Hindlimb muscle (tissue), 1 donor: Measurements from ENCODE around the gene PTGS2. TPM values are rescaled to one million over a fixed set of nuclear protein-coding genes. Genes with fewer than 3 reads are reported as not detected.

Experiments used
- DNase-seq: peaks from one replicate; pipeline ENCODE4 v3.0.0-alpha.2; 2013
- polyA plus RNA-seq: library from polyadenylated mRNA; unstranded; fragments of 120-200 nt; gene quantifications from one replicate; pipeline ENCODE4 v1.2.1, GENCODE V29; 2013; ENCODE audit not compliant: insufficient read length

Gene PTGS2
- polyA plus RNA-seq: 0.66 TPM

DNA sequence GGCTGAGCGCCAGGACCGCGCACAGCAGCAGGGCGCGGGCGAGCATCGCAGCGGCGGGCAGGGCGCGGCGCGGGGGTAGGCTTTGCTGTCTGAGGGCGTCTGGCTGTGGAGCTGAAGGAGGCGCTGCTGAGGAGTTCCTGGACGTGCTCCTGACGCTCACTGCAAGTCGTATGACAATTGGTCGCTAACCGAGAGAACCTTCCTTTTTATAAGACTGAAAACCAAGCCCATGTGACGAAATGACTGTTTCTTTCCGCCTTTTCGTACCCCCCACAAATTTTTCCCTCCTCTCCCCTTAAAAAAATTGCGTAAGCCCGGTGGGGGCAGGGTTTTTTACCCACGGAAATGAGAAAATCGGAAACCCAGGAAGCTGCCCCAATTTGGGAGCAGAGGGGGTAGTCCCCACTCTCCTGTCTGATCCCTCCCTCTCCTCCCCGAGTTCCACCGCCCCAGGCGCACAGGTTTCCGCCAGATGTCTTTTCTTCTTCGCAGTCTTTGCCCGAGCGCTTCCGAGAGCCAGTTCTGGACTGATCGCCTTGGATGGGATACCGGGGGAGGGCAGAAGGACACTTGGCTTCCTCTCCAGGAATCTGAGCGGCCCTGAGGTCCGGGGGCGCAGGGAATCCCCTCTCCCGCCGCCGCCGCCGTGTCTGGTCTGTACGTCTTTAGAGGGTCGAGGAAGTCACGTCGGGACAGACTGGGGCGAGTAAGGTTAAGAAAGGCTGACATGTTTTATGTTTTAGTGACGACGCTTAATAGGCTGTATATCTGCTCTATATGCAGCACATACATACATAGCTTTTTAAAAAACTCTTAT, at the start of gene PTGS2:
PTGS2 (minus strand) TSS at position 179 of the 817 bp plus-strand sequence; CDS start at position 46, 133 bp downstream.
- DNase-seq: peak; percentile 90

DNA sequence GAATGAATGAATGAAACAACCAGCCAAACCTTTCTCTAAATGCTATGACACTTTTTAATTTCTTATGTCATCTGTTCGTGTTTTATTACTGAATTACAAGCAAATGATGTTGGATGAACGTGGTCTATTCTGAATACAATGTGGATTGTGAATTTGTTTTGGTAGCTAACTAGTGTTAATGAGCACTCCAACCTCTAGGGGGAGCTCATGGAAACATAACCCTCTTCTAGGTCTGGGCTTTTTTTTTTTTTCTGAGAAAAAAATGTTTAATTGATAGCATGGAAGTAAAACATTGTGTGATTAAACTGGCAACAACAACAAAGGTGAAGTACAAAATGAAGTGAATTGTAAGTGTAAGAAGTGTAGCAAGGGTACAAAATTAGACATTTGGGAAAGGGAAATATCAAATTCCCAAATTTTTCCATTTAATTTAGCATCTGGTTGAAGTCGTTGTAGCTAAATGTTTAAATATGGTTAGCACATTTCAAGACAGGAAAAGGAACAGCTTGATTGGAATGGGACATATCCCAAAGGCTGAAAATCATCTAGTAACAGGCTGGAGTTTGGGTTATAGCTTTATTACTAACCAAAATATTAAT, 42.6 kb upstream of the PTGS2 start:
- no peak for DNase-seq

GRCh38 chr1:186717286-186717685, 37.1 kb upstream of the PTGS2 start:
- DNase-seq: no peak

- no peak for DNase-seq
These were observed 35.9 kb upstream of the PTGS2 start for GRCh38 chr1:186715887-186716809.

- no peak for DNase-seq
These were observed 30.5 kb upstream of the PTGS2 start for GRCh38 chr1:186710696-186711095.

GRCh38 chr1:186708694-186709097, 28.5 kb upstream of the PTGS2 start:
- no peak for DNase-seq

GRCh38 chr1:186703209-186703766, 23.1 kb upstream of the PTGS2 start:
- DNase-seq: no peak

- no peak for DNase-seq
These were observed 20.5 kb upstream of the PTGS2 start for GRCh38 chr1:186700722-186701121.

- DNase-seq: no peak
These were observed 19.3 kb upstream of the PTGS2 start for GRCh38 chr1:186699519-186699918.

GRCh38 chr1:186689907-186690306, 9.7 kb upstream of the PTGS2 start:
- DNase-seq: no peak

DNA sequence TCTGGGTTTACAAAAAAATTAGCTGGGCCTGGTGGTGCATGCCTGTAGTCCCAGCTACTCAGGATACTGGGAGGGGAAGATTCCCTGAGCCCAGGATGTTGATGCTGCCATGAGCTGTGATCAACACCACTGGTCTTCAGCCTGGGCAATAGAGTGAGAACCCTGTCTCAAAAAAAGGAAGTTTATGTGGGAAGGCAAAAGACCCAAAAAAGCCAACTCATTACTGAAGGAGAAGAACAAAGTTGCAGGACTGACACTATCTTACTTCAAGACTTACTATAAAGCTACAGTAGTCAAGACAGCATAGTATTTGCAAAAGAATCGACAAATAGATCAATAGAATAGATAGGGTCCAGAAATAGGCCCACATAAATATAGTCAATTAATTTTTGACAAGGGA, 9.2 kb upstream of the PTGS2 start:
- no peak for DNase-seq

- no peak for DNase-seq
These were observed 3.6 kb upstream of the PTGS2 start for GRCh38 chr1:186683652-186684410.

- DNase-seq: peak; percentile 36
These were observed 2.5 kb upstream of the PTGS2 start for GRCh38 chr1:186682736-186683135.

DNA sequence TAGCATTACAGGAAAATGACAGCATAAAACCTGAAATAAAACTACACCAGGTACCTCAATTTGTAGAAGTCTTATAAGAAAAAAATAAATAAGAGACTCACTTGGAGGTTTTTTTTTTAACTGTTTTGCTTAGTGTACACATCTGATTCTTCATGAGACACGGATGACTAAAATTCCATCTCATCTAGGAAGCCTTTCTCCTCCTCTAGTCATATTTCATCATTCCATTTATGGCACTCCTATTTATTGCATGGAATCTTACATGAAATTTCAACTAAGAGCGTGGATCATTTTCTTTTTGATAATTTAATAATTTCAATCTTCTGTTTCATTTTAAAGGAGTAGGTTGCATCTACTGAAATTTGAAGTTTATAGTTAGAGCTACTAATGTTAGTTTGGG, 1.6 kb upstream of the PTGS2 start:
- no peak for DNase-seq

DNA sequence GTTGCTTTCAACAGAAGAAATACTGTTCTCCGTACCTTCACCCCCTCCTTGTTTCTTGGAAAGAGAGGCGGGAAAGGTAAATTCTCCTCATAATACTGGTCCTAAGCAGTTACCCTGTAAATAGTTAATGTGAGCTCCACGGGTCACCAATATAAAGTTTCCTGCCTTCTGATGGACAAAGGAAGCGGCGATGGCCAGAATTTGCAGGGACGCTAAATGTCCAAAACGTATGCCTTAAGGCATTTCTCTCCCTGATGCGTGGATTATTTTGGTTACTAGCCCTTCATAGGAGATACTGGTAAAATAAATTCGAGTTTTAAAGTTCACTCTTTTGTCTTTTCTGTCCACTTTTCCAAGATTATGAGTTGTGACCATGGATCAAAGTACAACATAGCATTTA, 898 bp upstream of the PTGS2 start:
- peak; percentile 21 for DNase-seq

GRCh38 chr1:186679924-186680244, 339 bp downstream of the PTGS2 start:
- DNase-seq: no peak

DNA sequence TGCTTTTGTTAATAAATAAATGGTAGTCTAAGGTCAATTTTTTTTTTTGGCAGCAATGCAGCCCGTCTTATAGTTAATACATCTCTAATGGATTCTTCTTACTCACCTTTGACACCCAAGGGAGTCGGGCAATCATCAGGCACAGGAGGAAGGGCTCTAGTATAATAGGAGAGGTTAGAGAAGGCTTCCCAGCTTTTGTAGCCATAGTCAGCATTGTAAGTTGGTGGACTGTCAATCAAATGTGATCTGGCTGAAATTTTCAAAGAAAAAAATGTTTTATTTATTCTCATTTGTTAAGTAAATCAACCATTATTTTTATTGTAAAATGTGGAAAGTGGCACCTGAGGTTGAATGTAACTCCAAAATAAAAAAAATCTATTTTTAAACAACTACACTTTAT, 2.1 kb downstream of the PTGS2 start:
- DNase-seq: no peak

DNA sequence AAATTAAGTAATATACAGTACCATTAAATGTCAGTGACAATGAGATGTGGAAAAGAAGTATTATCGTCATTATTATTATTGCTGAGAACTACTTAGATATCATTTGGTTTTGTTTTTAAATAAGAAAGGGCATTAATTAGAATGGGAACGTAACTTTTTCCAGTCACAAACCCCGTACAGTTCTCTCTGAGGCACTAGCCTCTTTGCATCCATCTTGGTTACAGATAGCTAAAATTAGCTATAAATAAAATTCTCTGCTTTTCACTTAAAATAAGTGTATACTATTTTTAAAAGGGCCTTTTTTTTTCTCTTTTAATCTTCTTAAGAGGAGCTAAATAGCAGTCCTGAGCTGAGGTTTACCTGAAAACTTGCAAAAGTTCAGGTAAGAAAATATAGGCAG, 7.6 kb downstream of the PTGS2 start:
- DNase-seq: no peak

- DNase-seq: no peak
These were observed 8.1 kb downstream of the PTGS2 start for GRCh38 chr1:186672131-186672530.

GRCh38 chr1:186671136-186671825, 8.9 kb downstream of the PTGS2 start:
- no peak for DNase-seq
